ENCODE data around the gene SLC22A23. TPM values are rescaled to one million over a fixed set of nuclear protein-coding genes. Genes with fewer than 3 reads are reported as not detected.
A peak's percentile ranks its signal among the peaks of the same experiment; 100 is the strongest.

SLC22A23 gene
- total RNA-seq, 3 donors from 2014 or later: 61.5 to 160 (median 74.7) TPM

GRCh38 chr6:3422435-3423070 is 34.3 kb downstream of the SLC22A23 start:
- Histone ChIP-seq H3K4me3 (no peak overlapping the region), H3K36me3 (ENCODE audit: low read depth) (no peaks in the 10 kb centered on the region), H3K4me1 (ENCODE audit: low read depth) (peaks cover 14% of the 10 kb centered on the region), H3K9me3 (no peaks in the 10 kb centered on the region)
- intact Hi-C loops (cut with DNase I, micrococcal nuclease): no loop called here
- no peak for DNase-seq
- TF ChIP-seq, protein P1, sequence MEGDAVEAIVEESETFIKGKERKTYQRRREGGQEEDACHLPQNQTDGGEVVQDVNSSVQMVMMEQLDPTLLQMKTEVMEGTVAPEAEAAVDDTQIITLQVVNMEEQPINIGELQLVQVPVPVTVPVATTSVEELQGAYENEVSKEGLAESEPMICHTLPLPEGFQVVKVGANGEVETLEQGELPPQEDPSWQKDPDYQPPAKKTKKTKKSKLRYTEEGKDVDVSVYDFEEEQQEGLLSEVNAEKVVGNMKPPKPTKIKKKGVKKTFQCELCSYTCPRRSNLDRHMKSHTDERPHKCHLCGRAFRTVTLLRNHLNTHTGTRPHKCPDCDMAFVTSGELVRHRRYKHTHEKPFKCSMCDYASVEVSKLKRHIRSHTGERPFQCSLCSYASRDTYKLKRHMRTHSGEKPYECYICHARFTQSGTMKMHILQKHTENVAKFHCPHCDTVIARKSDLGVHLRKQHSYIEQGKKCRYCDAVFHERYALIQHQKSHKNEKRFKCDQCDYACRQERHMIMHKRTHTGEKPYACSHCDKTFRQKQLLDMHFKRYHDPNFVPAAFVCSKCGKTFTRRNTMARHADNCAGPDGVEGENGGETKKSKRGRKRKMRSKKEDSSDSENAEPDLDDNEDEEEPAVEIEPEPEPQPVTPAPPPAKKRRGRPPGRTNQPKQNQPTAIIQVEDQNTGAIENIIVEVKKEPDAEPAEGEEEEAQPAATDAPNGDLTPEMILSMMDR (IDR thresholded peaks at IDR 0.05): no peak
- no peak for ATAC-seq

DNA sequence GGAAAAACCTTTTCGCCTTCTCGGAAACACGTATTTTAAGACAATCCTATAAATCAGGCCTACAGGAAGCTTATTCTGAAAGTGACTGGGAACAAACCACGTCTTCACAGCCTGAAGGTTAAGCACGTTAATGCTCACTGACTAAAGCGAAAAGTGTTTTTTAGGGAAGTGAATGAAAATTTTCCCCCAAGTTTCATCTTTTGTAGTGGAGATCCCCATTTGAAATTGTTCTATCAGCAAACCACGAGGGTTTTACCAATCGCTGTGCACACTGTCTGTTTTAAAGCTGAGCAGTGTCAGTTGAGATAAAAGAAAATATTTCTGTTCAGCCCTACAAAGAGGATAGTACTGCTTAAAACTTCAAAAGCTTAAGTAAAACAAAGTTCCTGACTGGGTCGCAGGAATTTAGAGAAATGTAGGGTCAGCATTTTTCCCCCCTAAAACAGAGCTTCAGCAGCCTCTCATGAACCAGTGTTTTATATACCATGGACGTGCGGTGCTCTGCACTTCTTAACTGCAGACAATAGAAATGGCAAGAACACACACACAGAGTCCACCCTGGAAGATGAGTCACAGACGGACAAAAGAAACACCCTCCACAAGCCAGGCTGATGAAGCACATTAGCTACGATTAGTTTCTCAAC is 34.9 kb downstream of the SLC22A23 start:
- ATAC-seq: no peak
- DNase-seq: no peak
- Histone ChIP-seq H3K4me1 (ENCODE audit: low read depth) (peaks cover 14% of the 10 kb centered on the region), H3K4me3 (no peak overlapping the region), H3K9me3 (no peaks in the 10 kb centered on the region), H3K36me3 (ENCODE audit: low read depth) (no peaks in the 10 kb centered on the region)
- TF ChIP-seq, protein P1 (IDR thresholded peaks at IDR 0.05): no peak
- intact Hi-C loops (cut with DNase I, micrococcal nuclease): no loop called here

- H3K36me3 ChIP-seq (ENCODE audit: low read depth): no peaks in the 10 kb centered on the region
- peaks cover 14% of the 10 kb centered on the region for H3K4me1 ChIP-seq (ENCODE audit: low read depth)
- ATAC-seq: no peak
- DNase-seq: no peak
- H3K9me3 ChIP-seq: no peaks in the 10 kb centered on the region
- TF ChIP-seq, protein P1 (IDR thresholded peaks at IDR 0.05): no peak
- no peak overlapping the region for H3K4me3 ChIP-seq
- intact Hi-C loops (cut with DNase I, micrococcal nuclease): no loop called here
Observed at GRCh38 chr6:3421143-3421542, 35.7 kb downstream of the SLC22A23 start.

DNA sequence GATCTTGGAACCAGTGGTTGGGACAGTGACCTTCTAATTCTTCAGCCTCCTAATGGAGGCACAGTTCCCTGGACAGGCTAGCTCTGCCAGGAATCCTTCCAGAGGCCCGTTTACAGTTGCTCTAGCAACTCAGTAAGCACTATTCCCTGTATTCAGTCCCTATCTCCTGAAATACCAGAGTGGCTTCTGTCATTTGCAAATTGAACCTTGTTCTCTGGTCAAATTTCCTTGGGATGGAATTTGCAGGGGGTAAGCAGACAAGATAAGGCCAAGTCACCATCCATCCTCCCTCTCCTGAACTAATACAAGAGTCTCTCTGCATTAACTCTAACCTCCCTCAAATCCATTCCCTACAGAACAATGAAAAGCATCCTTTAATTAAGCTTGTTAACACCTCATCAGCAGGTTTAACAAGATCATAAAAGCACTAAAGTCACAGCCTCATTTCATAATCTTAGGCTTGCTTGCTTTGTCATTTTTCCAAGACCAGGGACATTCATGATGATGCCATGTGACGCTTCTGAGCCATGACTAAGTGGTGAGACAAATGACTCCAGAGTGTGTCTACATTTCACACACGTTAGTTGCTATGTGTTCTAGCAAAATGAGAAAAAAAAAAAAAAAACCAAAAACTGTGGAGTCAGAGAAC is 37.1 kb downstream of the SLC22A23 start:
- H3K9me3 ChIP-seq: no peaks in the 10 kb centered on the region
- no peaks in the 10 kb centered on the region for H3K36me3 ChIP-seq (ENCODE audit: low read depth)
- intact Hi-C loops (cut with DNase I, micrococcal nuclease): no loop called here
- TF ChIP-seq, protein P1 (IDR thresholded peaks at IDR 0.05): no peak
- H3K4me1 ChIP-seq (ENCODE audit: low read depth): peaks cover 14% of the 10 kb centered on the region
- DNase-seq (no peak), ATAC-seq (peak; percentile 86)
- no peak overlapping the region for H3K4me3 ChIP-seq

- Histone ChIP-seq H3K36me3 (ENCODE audit: low read depth) (no peaks in the 10 kb centered on the region), H3K9me3 (no peaks in the 10 kb centered on the region), H3K4me1 (ENCODE audit: low read depth) (peaks cover 14% of the 10 kb centered on the region), H3K4me3 (no peak overlapping the region)
- peak; percentile 70 for ATAC-seq
- DNase-seq: peak in 1 of 3 donors; percentile 48
- TF ChIP-seq, protein P1 (IDR thresholded peaks at IDR 0.05): no peak
- intact Hi-C loops (cut with DNase I, micrococcal nuclease): no loop called here
Observed at GRCh38 chr6:3418496-3419060, 38.3 kb downstream of the SLC22A23 start.

Measured in mucosa of descending colon (tissue), 3 donors.